C4-2B (cell line): ENCODE data around the gene BLM.

Experiments used
- H3K27ac ChIP-seq: fragments of 450-650 bp; 2 replicates; pipeline ENCODE4 v1.5.1; 2017
- CTCF ChIP-seq: fragments of 450-650 bp; conservative IDR thresholded peaks from 2 replicates; pipeline ENCODE4 v1.5.1; 2017; ENCODE audit warnings: mild to moderate bottlenecking
- ZFX ChIP-seq: fragments of 450-650 bp; IDR thresholded peaks from 2 replicates; pipeline ENCODE4 v1.6.1; 2017

The BLM gene

GRCh38 chr15:90763366-90764099 lies 46.4 kb downstream of the BLM start:
- no peak overlapping the region for H3K27ac ChIP-seq
- TF ChIP-seq ZFX = no peak
- TF ChIP-seq CTCF = no peak

- no peak overlapping the region for H3K27ac ChIP-seq
- no peak for TF ChIP-seq ZFX
- TF ChIP-seq CTCF = no peak
Measured at GRCh38 chr15:90765531-90765930, 48.4 kb downstream of the BLM start.

GRCh38 chr15:90765966-90766365 lies 48.8 kb downstream of the BLM start:
- TF ChIP-seq CTCF = no peak
- TF ChIP-seq ZFX = no peak
- no peak overlapping the region for H3K27ac ChIP-seq

- TF ChIP-seq ZFX = no peak
- TF ChIP-seq CTCF = no peak
Measured at GRCh38 chr15:90769375-90769774, 52.2 kb downstream of the BLM start.

GRCh38 chr15:90773485-90773884 lies 56.3 kb downstream of the BLM start:
- TF ChIP-seq ZFX (no peak), CTCF (no peak)
- no peak overlapping the region for H3K27ac ChIP-seq

More at GRCh38 chr15:90769375-90769774, 52.2 kb downstream of the BLM start:
- H3K27ac ChIP-seq = no peak overlapping the region

GRCh38 chr15:90774731-90775514 lies 57.8 kb downstream of the BLM start:
- TF ChIP-seq ZFX (no peak), CTCF (no peak)

GRCh38 chr15:90780916-90781315 lies 63.8 kb downstream of the BLM start:
- no peak overlapping the region for H3K27ac ChIP-seq
- TF ChIP-seq ZFX (no peak), CTCF (no peak)

More at GRCh38 chr15:90774731-90775514, 57.8 kb downstream of the BLM start:
- no peak overlapping the region for H3K27ac ChIP-seq
